Left cardiac atrium (tissue), 4 donors: ENCODE measurements around the gene PFKL. TPM values are rescaled to one million over a fixed set of nuclear protein-coding genes. Genes with fewer than 3 reads are reported as not detected.
A peak's percentile ranks its signal among the peaks of the same experiment; 100 is the strongest.

Experiments
- ATAC-seq, 2 donors: fragments of 200-7000 bp; cut with Tn5 transposase; one replicate each; pipeline ENCODE4 v1.9.1; 2020; ENCODE audit warnings: mild to moderate bottlenecking in 2 of 2, moderate library complexity in 2 of 2
- DNase-seq: peaks from one replicate; pipeline ENCODE4 v3.0.0-alpha.2; 2020
- intact Hi-C, 2 donors: fragments of 100-400 bp; cut with DNase I; formaldehyde crosslinking; loops; one replicate each; pipeline versions ENCODE4 v1.14.1 to v1.15.1; 2022 to 2023
- total RNA-seq, 2 donors: library from RNA; stranded (reverse); fragmentation: NEBNext Ultra II Directional; extraction: Animal tissue kit (Norgen Biotek cat#: 25700); gene quantifications; one replicate each; pipeline ENCODE4 v1.2.1, GENCODE V29; 2021
- donor health status: DM: no; HTN: yes; CAD: no.
- donor health status: DM: no; HTN: yes; CAD: no; lungs with severe emphysema.
- donor health status: DM: yes; HTN: yes; CAD: no.
- donor health status: Dilated cardiomyopathy.

The PFKL gene
- total RNA-seq, 2 donors from 2014 or later: 58.8 to 67.2 TPM

- ATAC-seq (no peak), DNase-seq (no peak)
- intact Hi-C loops: no loop called here
Measured at GRCh38 chr21:44365967-44366585, 66.2 kb downstream of the PFKL start.

- ATAC-seq (no peak), DNase-seq (no peak)
- intact Hi-C loops: no loop called here
Measured at GRCh38 chr21:44366586-44367211, 66.8 kb downstream of the PFKL start.

GRCh38 chr21:44368711-44369446 lies 69.0 kb downstream of the PFKL start:
- intact Hi-C loops: no loop called here
- no peak for DNase-seq
- ATAC-seq: peak; percentile 10 to 13

GRCh38 chr21:44370027-44370735 lies 70.3 kb downstream of the PFKL start:
- ATAC-seq (peak in 1 of 2 donors; percentile 28), DNase-seq (no peak)
- intact Hi-C loops: no loop called here

GRCh38 chr21:44370786-44371410 lies 71.0 kb downstream of the PFKL start:
- DNase-seq (no peak), ATAC-seq (no peak)
- intact Hi-C loops: no loop called here

- DNase-seq: no peak
- intact Hi-C loops: no loop called here
- no peak for ATAC-seq
Measured at GRCh38 chr21:44371596-44371995, 71.7 kb downstream of the PFKL start.

GRCh38 chr21:44372616-44373015 lies 72.8 kb downstream of the PFKL start:
- ATAC-seq: no peak
- no peak for DNase-seq
- intact Hi-C loops: no loop called here

GRCh38 chr21:44374601-44375280 lies 74.9 kb downstream of the PFKL start:
- intact Hi-C loops: no loop called here
- ATAC-seq: no peak
- DNase-seq: no peak

- ATAC-seq (peak; percentile 42 to 44), DNase-seq (no peak)
- intact Hi-C loops: no loop called here
Measured at GRCh38 chr21:44375281-44375651, 75.4 kb downstream of the PFKL start.

- intact Hi-C loops: no loop called here
- ATAC-seq (no peak), DNase-seq (no peak)
Measured at GRCh38 chr21:44375761-44376241, 75.9 kb downstream of the PFKL start.

- DNase-seq (no peak), ATAC-seq (no peak)
- intact Hi-C loops: no loop called here
Measured at GRCh38 chr21:44376606-44377005, 76.8 kb downstream of the PFKL start.

Other genes with a start within 250 kb of the PFKL start
- 1 to 10 TPM; 1.2 to 7.0 TPM for gene PWP2, start 192.7 kb upstream of the PFKL start, total RNA-seq
- gene GATD3, start 166.4 kb upstream of the PFKL start, total RNA-seq: 10 to 100 TPM in 1 of 2 donors, 1 to 10 TPM in 1; 8.9 to 75.9 TPM
- 1 to 10 TPM; 6.1 to 6.4 TPM for gene ICOSLG, start 59.1 kb upstream of the PFKL start, total RNA-seq
- gene DNMT3L, start 38.2 kb upstream of the PFKL start, total RNA-seq: not detected
- gene AIRE, start 14.2 kb upstream of the PFKL start, total RNA-seq: under 1 TPM in 1 of 2 donors, not detected in 1; 0.08 TPM
- gene CFAP410, start 39.3 kb downstream of the PFKL start, total RNA-seq: 10 to 100 TPM; 16.4 to 21.8 TPM
- 1 to 10 TPM; 2.9 to 5.1 TPM for gene TRPM2, start 53.6 kb downstream of the PFKL start, total RNA-seq
- gene LRRC3, start 155.5 kb downstream of the PFKL start, total RNA-seq: 1 to 10 TPM; 1.4 to 2.5 TPM
- not detected for gene KRTAP10-1, start 240.1 kb downstream of the PFKL start, total RNA-seq